PC-9 (cell line): Measurements from ENCODE around the gene MAP9. TPM values are rescaled to one million over a fixed set of nuclear protein-coding genes. Genes with fewer than 3 reads are reported as not detected.
"Not testable (repeated sequence)": the region's sequence is repeated elsewhere in the genome, so short reads cannot be mapped to it uniquely, and the experiment has no call there.

Experiments used
- BruUV-seq: library from RNA; stranded (reverse); fragments of 400-500 nt; replicated peaks from 2 replicates; lab custom pipeline; 2021; lab: Mats Ljungman, UMichigan
- CTCF ChIA-PET: fragments of 300-600 bp; sonication (Branson Sonifier 250); formaldehyde crosslinking; loops from one replicate; lab custom pipeline; 2022; ENCODE audit warnings: antibody characterized with exemption; lab: Charles Lee
- POLR2A ChIA-PET: fragments of 300-600 bp; sonication (Branson Sonifier 250); formaldehyde crosslinking; loops from one replicate; lab custom pipeline; 2022; ENCODE audit warnings: antibody characterized with exemption; ENCODE audit not compliant: unreplicated experiment; lab: Charles Lee
- DNase-seq, 2 experiments: peaks; one replicate each; pipeline versions ENCODE4 v3.0.0 to v3.0.0-alpha.2; 2015 to 2022; ENCODE audit warnings: mixed read lengths in 1 of 2
- H2AFZ ChIP-seq: fragments of 200-600 bp; sonication (generic); 2 replicates; pipeline ENCODE4 v1.8.1; 2017; ENCODE audit warnings: antibody characterized with exemption
- H3F3A ChIP-seq: fragments of 200-600 bp; sonication (generic); 2 replicates; pipeline ENCODE4 v1.8.1; 2017; ENCODE audit warnings: antibody characterized with exemption, mild to moderate bottlenecking, low read depth; ENCODE audit not compliant: insufficient read depth
- H3K27ac ChIP-seq: fragments of 200-600 bp; sonication (generic); 2 replicates; pipeline ENCODE4 v1.6.1; 2016; ENCODE audit warnings: mixed run types
- H3K27me3 ChIP-seq: fragments of 200-600 bp; sonication (generic); 2 replicates; pipeline ENCODE4 v1.6.1; 2016; ENCODE audit warnings: low read depth, mixed run types; ENCODE audit not compliant: insufficient read depth
- H3K36me3 ChIP-seq: fragments of 200-600 bp; sonication (generic); 2 replicates; pipeline ENCODE4 v1.6.1; 2016; ENCODE audit warnings: low read depth, mixed run types
- H3K4me1 ChIP-seq: fragments of 200-600 bp; sonication (generic); replicated peaks from 2 replicates; pipeline ENCODE4 v1.6.1; 2016; ENCODE audit warnings: mixed run types; ENCODE audit not compliant: insufficient read depth
- H3K4me2 ChIP-seq: fragments of 200-600 bp; sonication (generic); 2 replicates; pipeline ENCODE4 v1.6.1; 2017; ENCODE audit warnings: mixed run types
- H3K4me3 ChIP-seq: fragments of 200-600 bp; sonication (generic); 2 replicates; pipeline ENCODE4 v1.6.1; 2016; ENCODE audit warnings: mixed run types
- H3K79me2 ChIP-seq: fragments of 200-600 bp; sonication (generic); 2 replicates; pipeline ENCODE4 v1.6.1; 2017; ENCODE audit warnings: low read depth, mixed run types
- H3K9me2 ChIP-seq: fragments of 200-600 bp; sonication (generic); 2 replicates; pipeline ENCODE4 v1.8.1; 2017; ENCODE audit warnings: mild to moderate bottlenecking; ENCODE audit not compliant: insufficient read depth
- H3K9me3 ChIP-seq: fragments of 200-600 bp; sonication (generic); 2 replicates; pipeline ENCODE4 v1.8.1; 2016; ENCODE audit warnings: low read depth; ENCODE audit not compliant: insufficient read depth
- H4K20me1 ChIP-seq: fragments of 200-600 bp; sonication (generic); 2 replicates; pipeline ENCODE4 v1.8.1; 2017; ENCODE audit not compliant: insufficient read depth
- EZH2 ChIP-seq: fragments of 200-600 bp; sonication (generic); IDR thresholded peaks from 2 replicates; pipeline ENCODE4 v1.8.0; 2017; ENCODE audit warnings: antibody characterized with exemption, low read depth
- intact Hi-C: fragments of 100-400 bp; cut with micrococcal nuclease; formaldehyde crosslinking; loops from one replicate; pipeline ENCODE4 v1.10.0; 2022; ENCODE audit not compliant: unreplicated experiment
- total RNA-seq: library from RNA; stranded (reverse); gene quantifications from 2 replicates; pipeline ENCODE4 v1.2.3, GENCODE V29; 2021
- TF ChIP-seq, protein P1 (sequence below): fragments of 200-600 bp; sonication (generic); conservative IDR thresholded peaks from 2 replicates; pipeline ENCODE4 v1.6.1; 2017; ENCODE audit warnings: mixed run types, antibody characterized with exemption, mild to moderate bottlenecking, moderate library complexity

The MAP9 gene
- total RNA-seq, 1 experiment from 2014 or later, result 11.0 TPM

DNA sequence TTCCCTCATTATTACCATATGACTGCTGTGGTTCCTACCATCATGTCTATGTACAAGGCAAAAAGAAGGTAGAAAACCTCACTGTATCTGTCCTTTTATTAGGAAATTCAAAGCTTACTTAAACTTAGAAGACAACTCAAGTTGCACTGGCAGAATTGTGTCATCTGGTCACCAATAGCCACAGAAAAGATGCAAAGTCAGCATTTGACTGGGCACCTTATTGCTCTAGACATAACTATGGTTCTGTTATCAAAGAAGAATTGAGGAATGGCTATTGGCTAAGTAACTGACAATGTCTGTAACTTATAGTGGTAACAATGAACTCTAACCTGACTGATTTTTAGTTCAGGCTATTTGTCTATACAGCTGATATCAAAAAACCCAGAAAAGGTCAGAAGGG is 45.3 kb downstream of the MAP9 start:
- BruUV-seq, result no TSS peak
- Histone ChIP-seq H3K36me3 (no peaks in the 10 kb centered on the region), H3K4me2 (no peak overlapping the region), H3K27ac (no peak overlapping the region), H3K4me1 (no peaks in the 10 kb centered on the region), H3F3A (no peaks in the 10 kb centered on the region), H3K27me3 (no peaks in the 10 kb centered on the region), H4K20me1 (no peaks in the 10 kb centered on the region), H3K79me2 (no peaks in the 10 kb centered on the region), H3K9me2 (no peaks in the 10 kb centered on the region), H3K4me3 (no peak overlapping the region), H2AFZ (no peak overlapping the region), H3K9me3 (no peaks in the 10 kb centered on the region)
- ChIA-PET CTCF (no interaction called here), POLR2A (no interaction called here)
- intact Hi-C loops, result no loop called here
- no peak for TF ChIP-seq EZH2
- TF ChIP-seq, protein P1, sequence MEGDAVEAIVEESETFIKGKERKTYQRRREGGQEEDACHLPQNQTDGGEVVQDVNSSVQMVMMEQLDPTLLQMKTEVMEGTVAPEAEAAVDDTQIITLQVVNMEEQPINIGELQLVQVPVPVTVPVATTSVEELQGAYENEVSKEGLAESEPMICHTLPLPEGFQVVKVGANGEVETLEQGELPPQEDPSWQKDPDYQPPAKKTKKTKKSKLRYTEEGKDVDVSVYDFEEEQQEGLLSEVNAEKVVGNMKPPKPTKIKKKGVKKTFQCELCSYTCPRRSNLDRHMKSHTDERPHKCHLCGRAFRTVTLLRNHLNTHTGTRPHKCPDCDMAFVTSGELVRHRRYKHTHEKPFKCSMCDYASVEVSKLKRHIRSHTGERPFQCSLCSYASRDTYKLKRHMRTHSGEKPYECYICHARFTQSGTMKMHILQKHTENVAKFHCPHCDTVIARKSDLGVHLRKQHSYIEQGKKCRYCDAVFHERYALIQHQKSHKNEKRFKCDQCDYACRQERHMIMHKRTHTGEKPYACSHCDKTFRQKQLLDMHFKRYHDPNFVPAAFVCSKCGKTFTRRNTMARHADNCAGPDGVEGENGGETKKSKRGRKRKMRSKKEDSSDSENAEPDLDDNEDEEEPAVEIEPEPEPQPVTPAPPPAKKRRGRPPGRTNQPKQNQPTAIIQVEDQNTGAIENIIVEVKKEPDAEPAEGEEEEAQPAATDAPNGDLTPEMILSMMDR, result no peak
- no peak for DNase-seq

DNA sequence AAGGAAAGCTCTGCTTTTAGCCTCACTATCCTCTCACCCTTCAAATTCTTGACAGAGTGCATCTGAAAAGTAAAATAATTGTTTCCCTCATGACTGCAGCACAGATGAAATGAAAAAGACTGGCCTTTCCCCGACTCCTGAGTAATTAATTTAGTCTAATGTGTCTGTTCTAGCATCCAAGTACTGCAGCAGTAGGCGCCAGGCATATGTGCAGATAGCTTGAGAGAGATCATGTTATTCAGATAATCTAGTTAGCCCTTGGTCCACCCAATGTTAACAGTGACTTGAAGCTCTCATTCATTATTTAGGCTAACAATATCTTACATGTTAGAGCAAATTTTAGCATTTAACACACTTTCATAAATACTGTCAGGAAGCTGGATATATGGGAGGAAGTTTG is 54.0 kb downstream of the MAP9 start:
- Histone ChIP-seq H3K27ac (no peak overlapping the region), H3F3A (no peaks in the 10 kb centered on the region), H3K4me1 (no peaks in the 10 kb centered on the region), H3K4me3 (no peak overlapping the region), H2AFZ (no peak overlapping the region), H3K4me2 (no peak overlapping the region), H3K79me2 (no peaks in the 10 kb centered on the region), H3K9me2 (no peaks in the 10 kb centered on the region), H3K36me3 (no peaks in the 10 kb centered on the region), H4K20me1 (no peaks in the 10 kb centered on the region), H3K9me3 (no peaks in the 10 kb centered on the region), H3K27me3 (no peaks in the 10 kb centered on the region)
- no TSS peak for BruUV-seq
- DNase-seq, result no peak
- POLR2A ChIA-PET, result no interaction called here
- intact Hi-C loops, result no loop called here
- CTCF ChIA-PET, result no interaction called here
- TF ChIP-seq, protein P1, result no peak
- no peak for TF ChIP-seq EZH2

DNA sequence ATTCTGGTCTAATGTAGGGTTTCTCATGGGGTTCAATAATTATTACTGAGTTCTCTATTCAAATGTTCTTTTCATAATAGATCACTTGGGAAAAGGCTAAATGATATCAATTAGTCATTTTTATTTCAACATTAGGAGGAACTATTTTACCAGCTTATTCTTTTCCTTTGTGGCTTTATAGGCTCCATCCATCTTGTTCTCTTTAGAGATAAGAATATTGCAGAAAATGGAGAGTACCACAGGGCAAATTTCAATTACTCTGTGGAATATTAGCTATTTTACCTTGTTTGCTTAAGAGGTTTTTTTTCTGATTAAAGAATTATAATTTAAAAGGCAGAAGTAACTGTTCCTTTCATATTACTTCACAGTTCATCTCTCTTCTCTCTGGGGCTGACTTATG is 55.8 kb downstream of the MAP9 start:
- intact Hi-C loops, result no loop called here
- ChIA-PET CTCF (no interaction called here), POLR2A (no interaction called here)
- H3K79me2 ChIP-seq, result no peaks in the 10 kb centered on the region
- no peaks in the 10 kb centered on the region for H3K36me3 ChIP-seq
- no peaks in the 10 kb centered on the region for H4K20me1 ChIP-seq
- no peak overlapping the region for H3K4me2 ChIP-seq
- no peak overlapping the region for H3K4me3 ChIP-seq
- H3K9me3 ChIP-seq, result no peaks in the 10 kb centered on the region
- H2AFZ ChIP-seq, result no peak overlapping the region
- no peak for DNase-seq
- H3K9me2 ChIP-seq, result no peaks in the 10 kb centered on the region
- no peaks in the 10 kb centered on the region for H3K27me3 ChIP-seq
- H3K4me1 ChIP-seq, result no peaks in the 10 kb centered on the region
- TF ChIP-seq EZH2, result no peak
- no peaks in the 10 kb centered on the region for H3F3A ChIP-seq
- no TSS peak for BruUV-seq
- H3K27ac ChIP-seq, result no peak overlapping the region

DNA sequence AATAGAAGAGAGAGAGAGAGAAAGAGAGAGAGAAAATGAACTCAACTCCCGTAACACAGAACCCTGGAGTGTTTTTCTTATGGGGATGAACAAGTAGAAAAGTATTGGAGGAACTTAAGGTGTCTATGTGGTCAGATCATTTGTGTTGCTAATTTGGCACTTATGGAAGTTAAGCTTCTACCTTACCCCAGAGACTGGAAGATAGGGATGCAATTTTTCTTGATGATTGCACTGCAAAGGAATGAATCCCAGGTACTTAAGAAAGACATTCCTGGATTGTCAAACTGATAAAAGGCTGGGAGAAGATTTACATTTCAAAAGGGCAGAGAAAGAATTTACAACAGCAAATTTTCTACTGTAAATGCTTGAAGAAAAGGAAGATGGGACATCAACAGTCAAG is 57.2 kb downstream of the MAP9 start:
- no peaks in the 10 kb centered on the region for H3K9me3 ChIP-seq
- H3K4me2 ChIP-seq, result no peak overlapping the region
- no peak overlapping the region for H3K4me3 ChIP-seq

DNA sequence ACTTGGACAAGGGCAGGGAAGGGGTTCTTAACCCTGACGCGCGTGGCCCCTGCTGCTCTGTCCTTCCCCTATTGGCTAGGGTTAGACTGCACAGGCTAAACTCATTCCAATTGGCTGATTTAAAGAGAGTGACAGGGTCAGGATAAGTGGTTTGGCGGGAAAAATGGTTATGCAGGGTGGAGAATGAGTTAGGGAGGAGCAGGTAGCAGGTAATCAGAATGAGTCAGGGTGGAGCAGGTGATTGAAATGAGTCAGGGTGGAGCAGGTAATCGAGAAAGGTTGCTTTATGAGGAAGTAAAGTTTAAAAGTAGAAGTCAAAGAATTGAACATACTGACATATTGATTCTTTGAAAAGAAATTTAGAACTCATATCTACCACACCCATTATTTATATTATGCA is 64.7 kb downstream of the MAP9 start:
- H2AFZ ChIP-seq, DNase-seq, H3K9me3 ChIP-seq, CTCF ChIA-PET, H3K4me3 ChIP-seq, H3K79me2 ChIP-seq, H3K4me1 ChIP-seq, H3K36me3 ChIP-seq, H3F3A ChIP-seq, intact Hi-C loops, H4K20me1 ChIP-seq, H3K9me2 ChIP-seq, BruUV-seq, POLR2A ChIA-PET, H3K27me3 ChIP-seq, H3K27ac ChIP-seq, H3K4me2 ChIP-seq: not testable (repeated sequence)

More for the DNA sequence above, 57.2 kb downstream of the MAP9 start:
- Histone ChIP-seq H2AFZ (no peak overlapping the region), H3K36me3 (no peaks in the 10 kb centered on the region), H3K27me3 (no peaks in the 10 kb centered on the region), H3K27ac (no peak overlapping the region), H3K4me1 (no peaks in the 10 kb centered on the region), H3F3A (no peaks in the 10 kb centered on the region), H4K20me1 (no peaks in the 10 kb centered on the region), H3K9me2 (no peaks in the 10 kb centered on the region), H3K79me2 (no peaks in the 10 kb centered on the region)
- ChIA-PET POLR2A (no interaction called here), CTCF (interaction anchor here (0.7 kb wide), 1 partner anchor 37 kb away, joined by 3 read pairs; no protein-coding TSS in a partner anchor)
- BruUV-seq, result no TSS peak
- DNase-seq, result no peak
- intact Hi-C loops, result no loop called here
- TF ChIP-seq EZH2, result no peak
- TF ChIP-seq, protein P1, result no peak
